K562 (cell line): ENCODE data around the gene C11orf54. TPM values are rescaled to one million over a fixed set of nuclear protein-coding genes. Genes with fewer than 3 reads are reported as not detected.

Source experiments
- BRF1 ChIP-seq: IDR thresholded peaks from 3 replicates; pipeline ENCODE4 v1.6.1; 2011; ENCODE audit warnings: borderline replicate concordance, mild to moderate bottlenecking; ENCODE audit not compliant: insufficient read length; ENCODE audit errors: extremely low read depth
- HDAC6 ChIP-seq: IDR thresholded peaks from 2 replicates; pipeline ENCODE4 v1.6.1; 2012; ENCODE audit warnings: low read depth, mild to moderate bottlenecking, control low read depth, inconsistent platforms, low read length, moderate library complexity
- HMGN3 ChIP-seq: IDR thresholded peaks from 2 replicates; pipeline ENCODE4 v1.6.1; 2011; ENCODE audit warnings: borderline replicate concordance, low read depth, mild to moderate bottlenecking, mixed read lengths, low read length; ENCODE audit not compliant: insufficient read length; ENCODE audit errors: extremely low read depth
- MBD2 ChIP-seq: sonication (generic); IDR thresholded peaks from 2 replicates; pipeline ENCODE4 v1.6.1; 2016; ENCODE audit warnings: low read depth, borderline replicate concordance
- MCM5 ChIP-seq: fragments of 450-650 bp; IDR thresholded peaks from 2 replicates; pipeline ENCODE4 v1.6.1; 2016; ENCODE audit warnings: low read depth
- MEIS2 ChIP-seq: fragments of 450-650 bp; IDR thresholded peaks from 2 replicates; pipeline ENCODE4 v1.6.1; 2014; ENCODE audit warnings: mild to moderate bottlenecking; ENCODE audit not compliant: partially characterized antibody
- POLR2H ChIP-seq: IDR thresholded peaks from 2 replicates; pipeline ENCODE4 v1.6.1; 2016; ENCODE audit warnings: missing genetic modification characterization, low read depth, mild to moderate bottlenecking, control low read depth, missing compliant biosample characterization, moderate library complexity
- PTTG1 ChIP-seq: fragments of 450-650 bp; IDR thresholded peaks from 2 replicates; pipeline ENCODE4 v1.6.1; 2016; ENCODE audit warnings: low read depth, mild to moderate bottlenecking, missing genetic modification characterization, missing compliant biosample characterization
- RNF2 ChIP-seq: sonication (generic); IDR thresholded peaks from 2 replicates; pipeline ENCODE4 v1.6.1; 2016
- SIN3A ChIP-seq, 2 experiments: fragments of 150-350 bp in 1 of 2; IDR thresholded peaks; 2 replicates each; pipeline ENCODE4 v1.6.1; 2011 to 2016; ENCODE audit warnings: borderline replicate concordance in 2 of 2, low read depth in 2 of 2, low read length in 2 of 2, mild to moderate bottlenecking in 2 of 2, moderate library complexity in 2 of 2; ENCODE audit not compliant: control insufficient read depth in 1 of 2
- SIN3B ChIP-seq: fragments of 450-650 bp; IDR thresholded peaks from 2 replicates; pipeline ENCODE4 v1.6.1; 2017; ENCODE audit warnings: low read depth, mild to moderate bottlenecking, moderate library complexity
- SMARCE1 ChIP-seq: fragments of 450-650 bp; IDR thresholded peaks from 2 replicates; pipeline ENCODE4 v1.7.1; 2016; ENCODE audit warnings: mild to moderate bottlenecking
- YBX1 ChIP-seq: fragments of 450-650 bp; IDR thresholded peaks from 2 replicates; pipeline ENCODE4 v1.7.1; 2016; ENCODE audit warnings: mild to moderate bottlenecking
- ZNF274 ChIP-seq: IDR thresholded peaks from 2 replicates; pipeline ENCODE4 v1.6.1; 2011; ENCODE audit warnings: low read depth, mild to moderate bottlenecking, low read length, moderate library complexity, borderline replicate concordance
- polyA plus RNA-seq, 8 experiments: library from polyadenylated mRNA; depleted of rRNA in 4 of 8; stranded (reverse) in 5 of 8; unstranded in 3 of 8; fragments of >200 nt; fragmentation: Nextera tagmentation in 2 of 8; fragmentation: Illumina TruSeq in 1 of 8; extraction: Ambion mirVana in 2 of 8; extraction: Trizol in 1 of 8; gene quantifications; 2 replicates each; pipeline versions ENCODE4 v1.2.1 to v1.2.3, GENCODE V29; 2011 to 2014; ENCODE audit warnings: inconsistent platforms in 1 of 8, missing spikeins in 1 of 8
- total RNA-seq, 7 experiments: library from RNA; depleted of rRNA in 6 of 7; stranded (reverse); fragments of >200 nt in 6 of 7; fragmentation: Illumina TruSeq in 2 of 7; extraction: Trizol in 2 of 7; gene quantifications; 2 replicates each; pipeline versions ENCODE4 v1.2.1 to v1.2.3, GENCODE V29; 2011 to 2021; ENCODE audit warnings: low replicate concordance in 1 of 7
- TF ChIP-seq, protein P1 (sequence below): fragments of 200-800 bp; sonication (Bioruptor generic); IDR thresholded peaks from 2 replicates; pipeline ENCODE4 v1.6.1; 2016; ENCODE audit warnings: missing genetic modification characterization, missing compliant biosample characterization
- TF ChIP-seq, protein P2 (sequence below): fragments of 250-450 bp; sonication (Bioruptor Pico); IDR thresholded peaks from 2 replicates; pipeline ENCODE4 v1.4.0; 2020; ENCODE audit warnings: borderline replicate concordance
- TF ChIP-seq, protein P3 (sequence below): fragments of 450-650 bp; IDR thresholded peaks from 2 replicates; pipeline ENCODE4 v1.6.1; 2016
- TF ChIP-seq, protein P4 (sequence below): fragments of 250-450 bp; sonication (Bioruptor Pico); IDR thresholded peaks from 2 replicates; pipeline ENCODE4 v1.6.1; 2021; ENCODE audit warnings: mild to moderate bottlenecking
- TF ChIP-seq, protein P5 (sequence below): fragments of 200-400 bp; formaldehyde crosslinking; IDR thresholded peaks from 2 replicates; pipeline ENCODE4 v1.6.1; 2017; ENCODE audit warnings: mild to moderate bottlenecking, low read depth, low read length, moderate library complexity

C11orf54 gene
- total and polyA plus RNA-seq, 9 of the 15 experiments (the other 6 are each of a cell fraction or from before 2014, with no cell fraction given): 13.4 to 33.0 (median 23.1) TPM

DNA sequence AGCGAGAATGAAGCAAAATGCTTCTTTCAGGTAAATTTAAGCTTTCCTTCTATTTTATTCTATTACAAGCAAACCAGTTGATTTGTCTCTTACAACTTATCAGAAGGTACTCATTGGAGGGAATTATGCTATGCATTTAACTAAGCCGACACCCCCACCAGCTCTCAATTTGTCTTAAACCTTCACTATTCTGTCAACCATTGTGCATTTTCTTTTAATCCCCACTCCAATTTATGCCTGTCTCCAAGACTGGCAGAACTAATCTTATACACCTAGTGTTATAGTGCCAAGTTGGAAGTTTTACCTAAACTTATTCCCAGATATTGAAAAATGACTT, 12.7 kb upstream of the C11orf54 start (continued):
- TF ChIP-seq PTTG1 (tag) (no peak), HDAC6 (no peak), MEIS2 (no peak), SIN3B (no peak), YBX1 (no peak), SMARCE1 (no peak), MCM5 (no peak), ZNF274 (no peak), MBD2 (0 out of 2 replicates have a peak, but pooled peaks have one; percentile 7), RNF2 (no peak), BRF1 (no peak), HMGN3 (no peak), POLR2H (peak; percentile 47; the same call in 1 of the 2 replicates), SIN3A (IDR thresholded peaks at IDR 0.05; ENCODE audit: borderline replicate concordance in 2 of 2, control insufficient read depth in 1 of 2, low read depth in 2 of 2, low read length in 2 of 2) (peak in 1 of 2 experiments; percentile 29; a peak in 1 of 4 replicates)
- TF ChIP-seq, protein P1, sequence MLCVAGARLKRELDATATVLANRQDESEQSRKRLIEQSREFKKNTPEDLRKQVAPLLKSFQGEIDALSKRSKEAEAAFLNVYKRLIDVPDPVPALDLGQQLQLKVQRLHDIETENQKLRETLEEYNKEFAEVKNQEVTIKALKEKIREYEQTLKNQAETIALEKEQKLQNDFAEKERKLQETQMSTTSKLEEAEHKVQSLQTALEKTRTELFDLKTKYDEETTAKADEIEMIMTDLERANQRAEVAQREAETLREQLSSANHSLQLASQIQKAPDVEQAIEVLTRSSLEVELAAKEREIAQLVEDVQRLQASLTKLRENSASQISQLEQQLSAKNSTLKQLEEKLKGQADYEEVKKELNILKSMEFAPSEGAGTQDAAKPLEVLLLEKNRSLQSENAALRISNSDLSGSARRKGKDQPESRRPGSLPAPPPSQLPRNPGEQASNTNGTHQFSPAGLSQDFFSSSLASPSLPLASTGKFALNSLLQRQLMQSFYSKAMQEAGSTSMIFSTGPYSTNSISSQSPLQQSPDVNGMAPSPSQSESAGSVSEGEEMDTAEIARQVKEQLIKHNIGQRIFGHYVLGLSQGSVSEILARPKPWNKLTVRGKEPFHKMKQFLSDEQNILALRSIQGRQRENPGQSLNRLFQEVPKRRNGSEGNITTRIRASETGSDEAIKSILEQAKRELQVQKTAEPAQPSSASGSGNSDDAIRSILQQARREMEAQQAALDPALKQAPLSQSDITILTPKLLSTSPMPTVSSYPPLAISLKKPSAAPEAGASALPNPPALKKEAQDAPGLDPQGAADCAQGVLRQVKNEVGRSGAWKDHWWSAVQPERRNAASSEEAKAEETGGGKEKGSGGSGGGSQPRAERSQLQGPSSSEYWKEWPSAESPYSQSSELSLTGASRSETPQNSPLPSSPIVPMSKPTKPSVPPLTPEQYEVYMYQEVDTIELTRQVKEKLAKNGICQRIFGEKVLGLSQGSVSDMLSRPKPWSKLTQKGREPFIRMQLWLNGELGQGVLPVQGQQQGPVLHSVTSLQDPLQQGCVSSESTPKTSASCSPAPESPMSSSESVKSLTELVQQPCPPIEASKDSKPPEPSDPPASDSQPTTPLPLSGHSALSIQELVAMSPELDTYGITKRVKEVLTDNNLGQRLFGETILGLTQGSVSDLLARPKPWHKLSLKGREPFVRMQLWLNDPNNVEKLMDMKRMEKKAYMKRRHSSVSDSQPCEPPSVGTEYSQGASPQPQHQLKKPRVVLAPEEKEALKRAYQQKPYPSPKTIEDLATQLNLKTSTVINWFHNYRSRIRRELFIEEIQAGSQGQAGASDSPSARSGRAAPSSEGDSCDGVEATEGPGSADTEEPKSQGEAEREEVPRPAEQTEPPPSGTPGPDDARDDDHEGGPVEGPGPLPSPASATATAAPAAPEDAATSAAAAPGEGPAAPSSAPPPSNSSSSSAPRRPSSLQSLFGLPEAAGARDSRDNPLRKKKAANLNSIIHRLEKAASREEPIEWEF (CRISPR knock-in tag): no peak
- TF ChIP-seq, protein P2, sequence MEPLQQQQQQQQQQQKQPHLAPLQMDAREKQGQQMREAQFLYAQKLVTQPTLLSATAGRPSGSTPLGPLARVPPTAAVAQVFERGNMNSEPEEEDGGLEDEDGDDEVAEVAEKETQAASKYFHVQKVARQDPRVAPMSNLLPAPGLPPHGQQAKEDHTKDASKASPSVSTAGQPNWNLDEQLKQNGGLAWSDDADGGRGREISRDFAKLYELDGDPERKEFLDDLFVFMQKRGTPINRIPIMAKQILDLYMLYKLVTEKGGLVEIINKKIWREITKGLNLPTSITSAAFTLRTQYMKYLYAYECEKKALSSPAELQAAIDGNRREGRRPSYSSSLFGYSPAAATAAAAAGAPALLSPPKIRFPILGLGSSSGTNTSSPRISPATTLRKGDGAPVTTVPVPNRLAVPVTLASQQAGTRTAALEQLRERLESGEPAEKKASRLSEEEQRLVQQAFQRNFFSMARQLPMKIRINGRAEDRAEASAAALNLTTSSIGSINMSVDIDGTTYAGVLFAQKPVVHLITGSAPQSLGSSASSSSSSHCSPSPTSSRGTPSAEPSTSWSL: no peak
- TF ChIP-seq, protein P3, sequence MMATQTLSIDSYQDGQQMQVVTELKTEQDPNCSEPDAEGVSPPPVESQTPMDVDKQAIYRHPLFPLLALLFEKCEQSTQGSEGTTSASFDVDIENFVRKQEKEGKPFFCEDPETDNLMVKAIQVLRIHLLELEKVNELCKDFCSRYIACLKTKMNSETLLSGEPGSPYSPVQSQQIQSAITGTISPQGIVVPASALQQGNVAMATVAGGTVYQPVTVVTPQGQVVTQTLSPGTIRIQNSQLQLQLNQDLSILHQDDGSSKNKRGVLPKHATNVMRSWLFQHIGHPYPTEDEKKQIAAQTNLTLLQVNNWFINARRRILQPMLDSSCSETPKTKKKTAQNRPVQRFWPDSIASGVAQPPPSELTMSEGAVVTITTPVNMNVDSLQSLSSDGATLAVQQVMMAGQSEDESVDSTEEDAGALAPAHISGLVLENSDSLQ: no peak
- TF ChIP-seq, protein P4, sequence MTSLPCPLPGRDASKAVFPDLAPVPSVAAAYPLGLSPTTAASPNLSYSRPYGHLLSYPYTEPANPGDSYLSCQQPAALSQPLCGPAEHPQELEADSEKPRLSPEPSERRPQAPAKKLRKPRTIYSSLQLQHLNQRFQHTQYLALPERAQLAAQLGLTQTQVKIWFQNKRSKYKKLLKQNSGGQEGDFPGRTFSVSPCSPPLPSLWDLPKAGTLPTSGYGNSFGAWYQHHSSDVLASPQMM: no peak
- TF ChIP-seq, protein P5, sequence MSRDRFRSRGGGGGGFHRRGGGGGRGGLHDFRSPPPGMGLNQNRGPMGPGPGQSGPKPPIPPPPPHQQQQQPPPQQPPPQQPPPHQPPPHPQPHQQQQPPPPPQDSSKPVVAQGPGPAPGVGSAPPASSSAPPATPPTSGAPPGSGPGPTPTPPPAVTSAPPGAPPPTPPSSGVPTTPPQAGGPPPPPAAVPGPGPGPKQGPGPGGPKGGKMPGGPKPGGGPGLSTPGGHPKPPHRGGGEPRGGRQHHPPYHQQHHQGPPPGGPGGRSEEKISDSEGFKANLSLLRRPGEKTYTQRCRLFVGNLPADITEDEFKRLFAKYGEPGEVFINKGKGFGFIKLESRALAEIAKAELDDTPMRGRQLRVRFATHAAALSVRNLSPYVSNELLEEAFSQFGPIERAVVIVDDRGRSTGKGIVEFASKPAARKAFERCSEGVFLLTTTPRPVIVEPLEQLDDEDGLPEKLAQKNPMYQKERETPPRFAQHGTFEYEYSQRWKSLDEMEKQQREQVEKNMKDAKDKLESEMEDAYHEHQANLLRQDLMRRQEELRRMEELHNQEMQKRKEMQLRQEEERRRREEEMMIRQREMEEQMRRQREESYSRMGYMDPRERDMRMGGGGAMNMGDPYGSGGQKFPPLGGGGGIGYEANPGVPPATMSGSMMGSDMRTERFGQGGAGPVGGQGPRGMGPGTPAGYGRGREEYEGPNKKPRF: no peak
